Measurements from ENCODE around the gene KRT33B.

DNA sequence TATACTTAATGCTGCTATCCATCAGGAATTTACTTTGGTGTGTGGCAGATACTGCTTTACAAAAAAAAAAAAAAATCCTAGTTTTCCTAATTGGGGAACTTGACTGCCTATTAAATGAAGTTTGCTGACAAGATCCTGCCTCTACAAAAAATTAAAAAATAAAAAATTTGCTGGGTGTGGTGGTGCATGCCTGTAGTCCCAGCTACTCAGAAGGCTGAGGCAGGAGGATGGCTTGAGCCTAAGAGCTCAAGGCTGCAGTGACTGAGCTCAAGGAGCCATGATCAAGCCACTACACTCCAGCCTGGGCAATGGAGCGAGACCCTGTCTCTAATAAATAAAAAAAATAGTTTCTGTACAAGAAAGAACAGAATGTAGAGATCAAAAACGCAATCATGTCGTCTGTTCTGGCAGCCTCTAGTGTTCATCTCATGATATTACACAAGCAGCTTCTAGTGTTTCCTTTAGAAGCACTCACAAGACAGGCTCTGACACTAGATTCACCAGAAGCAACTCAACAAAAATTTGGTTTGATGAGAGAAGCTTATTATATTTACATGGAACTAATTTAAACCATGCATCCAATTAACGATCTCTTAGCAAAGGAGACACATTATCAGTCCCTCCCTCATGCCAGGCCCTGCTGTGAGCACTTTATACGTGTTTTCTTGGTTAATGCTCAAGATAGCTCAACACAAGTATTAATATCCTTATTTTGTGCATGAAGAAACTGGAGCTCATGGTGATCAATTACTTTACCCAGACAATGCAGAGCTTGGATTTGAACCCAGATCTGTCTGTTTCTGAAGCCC is 47.3 kb downstream of the KRT33B start:
- TF ChIP-seq, protein P1, sequence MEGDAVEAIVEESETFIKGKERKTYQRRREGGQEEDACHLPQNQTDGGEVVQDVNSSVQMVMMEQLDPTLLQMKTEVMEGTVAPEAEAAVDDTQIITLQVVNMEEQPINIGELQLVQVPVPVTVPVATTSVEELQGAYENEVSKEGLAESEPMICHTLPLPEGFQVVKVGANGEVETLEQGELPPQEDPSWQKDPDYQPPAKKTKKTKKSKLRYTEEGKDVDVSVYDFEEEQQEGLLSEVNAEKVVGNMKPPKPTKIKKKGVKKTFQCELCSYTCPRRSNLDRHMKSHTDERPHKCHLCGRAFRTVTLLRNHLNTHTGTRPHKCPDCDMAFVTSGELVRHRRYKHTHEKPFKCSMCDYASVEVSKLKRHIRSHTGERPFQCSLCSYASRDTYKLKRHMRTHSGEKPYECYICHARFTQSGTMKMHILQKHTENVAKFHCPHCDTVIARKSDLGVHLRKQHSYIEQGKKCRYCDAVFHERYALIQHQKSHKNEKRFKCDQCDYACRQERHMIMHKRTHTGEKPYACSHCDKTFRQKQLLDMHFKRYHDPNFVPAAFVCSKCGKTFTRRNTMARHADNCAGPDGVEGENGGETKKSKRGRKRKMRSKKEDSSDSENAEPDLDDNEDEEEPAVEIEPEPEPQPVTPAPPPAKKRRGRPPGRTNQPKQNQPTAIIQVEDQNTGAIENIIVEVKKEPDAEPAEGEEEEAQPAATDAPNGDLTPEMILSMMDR (IDR thresholded peaks at IDR 0.05) = peak in 1 of 3 donors; percentile 60
- no peak for TF ChIP-seq POLR2A (IDR thresholded peaks at IDR 0.05)

Data from lower leg skin (tissue), 3 donors.